Measurements from ENCODE around the gene CDH16.
"Not testable (repeated sequence)": the region's sequence is repeated elsewhere in the genome, so short reads cannot be mapped to it uniquely, and the experiment has no call there.

Gene CDH16

DNA sequence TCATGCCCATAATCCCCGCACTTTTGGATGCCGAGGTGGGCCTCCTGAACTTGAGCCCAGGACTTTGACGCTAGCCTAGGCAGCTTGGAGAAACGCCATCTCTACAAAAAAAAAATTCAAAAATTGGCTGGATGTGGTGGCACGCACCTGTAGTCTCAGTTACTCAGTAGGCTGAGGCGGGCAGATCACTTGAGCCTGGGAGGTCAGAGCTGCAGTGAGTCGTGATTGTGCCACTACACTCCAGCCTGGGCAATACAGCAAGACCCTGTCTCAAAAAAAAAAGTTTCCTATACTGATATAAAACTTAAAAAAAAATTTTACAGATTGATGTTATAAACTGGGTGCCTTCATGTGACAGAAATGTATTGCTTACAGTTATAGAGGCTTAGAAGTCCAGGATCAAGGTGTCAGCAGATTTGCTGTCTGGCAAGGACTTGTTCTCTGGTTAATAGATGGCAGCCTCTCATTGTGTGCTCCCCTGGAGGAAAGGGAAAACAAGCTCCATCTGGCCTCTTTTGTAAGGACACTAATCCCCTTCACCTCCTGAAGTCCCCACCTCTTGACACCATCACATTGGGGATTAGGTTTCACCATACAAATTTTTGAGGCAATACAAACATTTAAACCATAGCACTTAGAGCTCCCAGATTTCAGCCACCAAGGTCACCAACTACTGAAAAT is 33.9 kb upstream of the CDH16 start:
- H3K27me3 ChIP-seq (ENCODE audit: low read depth), result no peaks in the 10 kb centered on the region
- H3K4me1 ChIP-seq, result peaks cover 10% of the 10 kb centered on the region
- H3K36me3 ChIP-seq (replicated peaks), result no peaks in the 10 kb centered on the region
- H3K4me3 ChIP-seq, result no peak overlapping the region
- DNase-seq (ENCODE audit: low spot score in 2 of 2), result peak; percentile 61 to 75
- in situ Hi-C loops (cut with MboI; ENCODE audit: low sequenced_read_pairs), result no loop called here
- no peaks in the 10 kb centered on the region for H3K9me3 ChIP-seq

DNA sequence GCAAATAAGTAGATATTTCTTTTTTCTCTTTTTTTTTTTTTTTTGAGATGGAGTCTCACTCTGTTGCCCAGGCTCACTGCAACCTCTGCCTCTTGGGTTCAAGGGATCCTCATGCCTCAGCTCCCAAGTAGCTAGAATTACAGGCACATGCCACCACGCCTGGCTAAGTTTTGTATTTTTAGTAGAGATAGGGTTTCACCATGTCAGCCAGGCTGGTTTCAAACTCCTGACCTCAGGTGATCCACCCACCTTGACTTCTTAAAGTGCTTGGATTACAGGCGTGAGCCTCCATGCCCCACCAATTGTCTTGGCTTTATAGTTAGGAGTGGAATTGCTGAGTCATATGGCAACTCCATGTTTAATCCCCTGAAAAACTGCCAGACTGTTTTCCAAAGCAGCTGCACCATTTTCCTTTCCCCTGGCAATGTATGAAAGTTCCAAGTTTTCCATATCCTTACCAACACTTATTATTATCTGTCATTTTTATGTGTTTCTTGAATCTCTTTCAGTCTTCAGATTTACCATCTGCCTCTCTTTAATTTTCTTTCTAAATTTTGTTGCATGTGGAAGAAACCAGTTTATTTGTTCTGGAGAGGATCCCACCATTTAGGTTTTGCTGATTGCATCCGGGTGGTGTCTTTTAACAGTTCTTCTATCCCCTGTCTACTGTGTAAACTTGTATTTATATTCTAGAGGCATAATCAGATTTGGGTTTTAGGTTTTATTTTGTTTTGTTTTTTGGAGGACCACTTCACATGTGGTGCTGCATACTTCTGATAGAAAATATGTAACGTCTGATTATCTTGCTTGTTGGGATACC is 32.5 kb upstream of the CDH16 start:
- Histone ChIP-seq H3K9me3 (no peaks in the 10 kb centered on the region), H3K27me3 (ENCODE audit: low read depth) (no peaks in the 10 kb centered on the region), H3K36me3 (replicated peaks) (no peaks in the 10 kb centered on the region), H3K4me3 (no peak overlapping the region), H3K4me1 (peaks cover 10% of the 10 kb centered on the region)
- DNase-seq (ENCODE audit: low spot score in 2 of 2), result no peak
- in situ Hi-C loops (cut with MboI; ENCODE audit: low sequenced_read_pairs), result no loop called here

DNA sequence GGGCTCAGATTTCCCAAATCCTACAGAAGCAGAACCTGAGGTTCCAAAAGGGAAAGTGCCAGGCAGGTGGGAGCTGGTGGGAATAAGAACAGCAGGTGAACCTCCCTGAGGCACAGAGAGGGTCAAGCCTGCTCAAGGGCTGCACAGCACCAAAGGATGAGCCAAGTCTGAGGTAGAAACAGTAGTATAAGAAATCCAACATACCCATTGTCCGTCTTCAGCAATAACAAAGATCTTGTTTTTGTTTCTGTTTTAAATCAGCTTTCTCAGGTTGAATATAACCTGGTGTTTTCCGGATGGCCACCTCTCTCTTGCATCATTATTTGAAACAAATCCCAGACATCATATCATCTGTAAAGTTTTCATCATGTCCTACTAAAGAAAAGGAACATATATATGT is 31.8 kb upstream of the CDH16 start:
- in situ Hi-C loops (cut with MboI; ENCODE audit: low sequenced_read_pairs), result no loop called here
- no peak for DNase-seq (ENCODE audit: low spot score in 2 of 2)
- Histone ChIP-seq H3K27me3 (ENCODE audit: low read depth) (no peaks in the 10 kb centered on the region), H3K4me1 (peaks cover 10% of the 10 kb centered on the region), H3K9me3 (no peaks in the 10 kb centered on the region), H3K4me3 (no peak overlapping the region), H3K36me3 (replicated peaks) (no peaks in the 10 kb centered on the region)

DNA sequence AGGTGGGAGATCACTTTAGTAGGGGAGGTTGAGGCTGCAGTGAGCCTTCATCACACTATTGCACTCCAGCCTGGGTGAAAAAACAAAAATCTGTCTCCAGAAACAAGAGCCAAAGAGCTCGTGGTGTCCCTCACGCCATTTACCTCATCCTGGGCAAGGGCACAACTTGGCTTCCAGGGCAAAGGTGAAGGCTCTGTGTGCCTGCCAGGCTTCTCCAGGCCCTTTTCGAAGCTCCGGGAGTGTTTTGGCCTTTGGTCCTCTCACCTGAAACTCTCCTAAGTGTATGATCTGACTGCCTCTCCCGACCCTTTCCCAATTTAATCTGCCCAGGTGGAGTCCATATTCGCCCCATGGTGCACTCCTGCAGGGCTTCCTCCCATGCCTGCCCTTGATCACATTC is 30.8 kb upstream of the CDH16 start:
- no peaks in the 10 kb centered on the region for H3K27me3 ChIP-seq (ENCODE audit: low read depth)
- peaks cover 10% of the 10 kb centered on the region for H3K4me1 ChIP-seq
- in situ Hi-C loops (cut with MboI; ENCODE audit: low sequenced_read_pairs), result no loop called here
- no peak overlapping the region for H3K4me3 ChIP-seq
- H3K9me3 ChIP-seq, result no peaks in the 10 kb centered on the region
- no peaks in the 10 kb centered on the region for H3K36me3 ChIP-seq (replicated peaks)
- DNase-seq (ENCODE audit: low spot score in 2 of 2), result no peak

GRCh38 chr16:66948837-66949225 is 30.1 kb upstream of the CDH16 start:
- in situ Hi-C loops (cut with MboI; ENCODE audit: low sequenced_read_pairs), result no loop called here
- Histone ChIP-seq H3K27me3 (ENCODE audit: low read depth) (no peaks in the 10 kb centered on the region), H3K9me3 (no peaks in the 10 kb centered on the region), H3K36me3 (replicated peaks) (no peaks in the 10 kb centered on the region; the same call in 1 of the 2 replicates), H3K4me3 (no peak overlapping the region), H3K4me1 (peaks cover 9% of the 10 kb centered on the region)
- no peak for DNase-seq (ENCODE audit: low spot score in 2 of 2)

- peaks cover 4% of the 10 kb centered on the region for H3K4me1 ChIP-seq
- peaks cover 2% of the 10 kb centered on the region for H3K36me3 ChIP-seq (replicated peaks)
- no peak for DNase-seq (ENCODE audit: low spot score in 2 of 2)
- H3K27me3 ChIP-seq (ENCODE audit: low read depth), result no peaks in the 10 kb centered on the region
- H3K9me3 ChIP-seq, result no peaks in the 10 kb centered on the region
- no peak overlapping the region for H3K4me3 ChIP-seq
- in situ Hi-C loops (cut with MboI; ENCODE audit: low sequenced_read_pairs), result no loop called here
Observed at GRCh38 chr16:66948134-66948836, 29.6 kb upstream of the CDH16 start.

DNA sequence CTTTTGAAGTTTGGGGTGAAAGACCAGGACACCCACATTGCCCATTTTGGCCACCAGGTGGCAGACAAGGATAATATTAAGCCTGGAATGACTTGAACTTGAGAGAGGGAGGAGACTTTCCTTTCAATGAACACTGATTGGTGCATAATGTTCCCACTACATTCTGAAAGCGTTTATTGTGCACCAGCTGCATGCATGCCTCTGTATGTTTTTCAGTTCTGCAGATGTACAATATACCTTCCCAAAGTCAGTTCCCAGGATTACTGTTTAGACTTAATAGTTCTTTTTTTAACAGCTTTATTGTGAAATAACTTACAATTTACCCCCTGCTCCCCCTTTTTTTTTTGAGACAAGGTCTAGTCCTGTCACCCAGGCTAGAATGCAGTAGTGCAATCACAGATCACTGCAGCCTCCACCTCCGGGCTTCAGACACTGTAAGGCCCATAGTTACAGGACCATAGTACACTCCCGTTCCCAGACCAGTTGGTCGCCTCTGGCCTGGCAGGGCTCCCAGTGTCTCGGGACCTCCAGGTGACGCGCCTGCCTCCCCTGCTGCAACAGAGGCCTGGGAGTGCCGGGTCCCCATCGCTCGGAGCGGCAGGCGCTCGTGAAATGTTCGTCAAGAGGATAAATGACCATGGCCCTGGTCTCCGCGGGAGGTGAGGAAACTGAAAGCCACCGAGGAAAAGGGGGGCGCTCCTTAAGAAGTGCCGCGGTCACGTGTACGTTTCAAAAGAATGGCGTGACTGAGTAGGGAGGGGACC is 28.8 kb upstream of the CDH16 start:
- H3K27me3 ChIP-seq (ENCODE audit: low read depth), result no peaks in the 10 kb centered on the region
- no peaks in the 10 kb centered on the region for H3K4me1 ChIP-seq
- DNase-seq (ENCODE audit: low spot score in 2 of 2), result peak; percentile 75 to 89
- in situ Hi-C loops (cut with MboI; ENCODE audit: low sequenced_read_pairs), result no loop called here
- peaks cover 9% of the 10 kb centered on the region for H3K36me3 ChIP-seq (replicated peaks)
- no peak overlapping the region for H3K4me3 ChIP-seq
- H3K9me3 ChIP-seq, result no peaks in the 10 kb centered on the region

- Histone ChIP-seq H3K36me3 (replicated peaks) (peaks cover 14% of the 10 kb centered on the region), H3K4me1 (no peaks in the 10 kb centered on the region), H3K9me3 (no peaks in the 10 kb centered on the region), H3K27me3 (ENCODE audit: low read depth) (no peaks in the 10 kb centered on the region), H3K4me3 (no peak overlapping the region)
- in situ Hi-C loops (cut with MboI; ENCODE audit: low sequenced_read_pairs), result no loop called here
- DNase-seq (ENCODE audit: low spot score in 2 of 2), result no peak
Observed at GRCh38 chr16:66946974-66947301, 28.3 kb upstream of the CDH16 start.

GRCh38 chr16:66946541-66946940 is 27.9 kb upstream of the CDH16 start:
- no peak for DNase-seq (ENCODE audit: low spot score in 2 of 2)
- in situ Hi-C loops (cut with MboI; ENCODE audit: low sequenced_read_pairs), result no loop called here
- Histone ChIP-seq H3K36me3 (replicated peaks) (peaks cover 18% of the 10 kb centered on the region), H3K9me3 (no peaks in the 10 kb centered on the region), H3K4me3 (no peak overlapping the region), H3K4me1 (no peaks in the 10 kb centered on the region), H3K27me3 (ENCODE audit: low read depth) (no peaks in the 10 kb centered on the region)

GRCh38 chr16:66945939-66946338 is 27.3 kb upstream of the CDH16 start:
- Histone ChIP-seq H3K4me1 (no peaks in the 10 kb centered on the region), H3K4me3 (no peak overlapping the region), H3K36me3 (replicated peaks) (peaks cover 24% of the 10 kb centered on the region), H3K9me3 (no peaks in the 10 kb centered on the region), H3K27me3 (ENCODE audit: low read depth) (no peaks in the 10 kb centered on the region)
- in situ Hi-C loops (cut with MboI; ENCODE audit: low sequenced_read_pairs), result no loop called here
- DNase-seq (ENCODE audit: low spot score in 2 of 2), result no peak

GRCh38 chr16:66944971-66945370 is 26.3 kb upstream of the CDH16 start:
- peaks cover 32% of the 10 kb centered on the region for H3K36me3 ChIP-seq (replicated peaks)
- H3K9me3 ChIP-seq; in situ Hi-C loops (cut with MboI; ENCODE audit: low sequenced_read_pairs); H3K27me3 ChIP-seq (ENCODE audit: low read depth); DNase-seq (ENCODE audit: low spot score in 2 of 2); H3K4me3 ChIP-seq; H3K4me1 ChIP-seq: not testable (repeated sequence)

DNA sequence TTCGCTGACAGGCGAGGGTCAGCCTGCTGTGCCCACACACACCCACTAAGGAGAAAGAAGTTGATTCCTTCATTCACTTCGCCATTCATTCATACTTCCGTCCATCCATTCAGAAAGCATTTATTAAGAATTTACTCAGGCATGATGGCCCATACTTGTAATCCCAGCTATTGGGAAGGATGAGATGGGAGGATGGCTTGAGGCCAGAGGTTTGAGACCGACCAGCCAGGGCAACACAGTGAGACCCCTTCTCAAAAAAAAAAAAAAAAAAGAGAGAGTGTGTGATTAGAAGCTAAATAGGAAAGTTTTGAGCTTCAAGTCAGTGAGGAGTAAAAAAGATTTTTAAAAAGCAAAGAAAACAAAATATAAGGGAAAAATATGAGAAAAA is 25.4 kb upstream of the CDH16 start:
- no peak for DNase-seq (ENCODE audit: low spot score in 2 of 2)
- Histone ChIP-seq H3K36me3 (replicated peaks) (peaks cover 41% of the 10 kb centered on the region), H3K4me3 (no peak overlapping the region), H3K4me1 (no peaks in the 10 kb centered on the region), H3K27me3 (ENCODE audit: low read depth) (no peaks in the 10 kb centered on the region), H3K9me3 (no peaks in the 10 kb centered on the region)
- in situ Hi-C loops (cut with MboI; ENCODE audit: low sequenced_read_pairs), result no loop called here

DNA sequence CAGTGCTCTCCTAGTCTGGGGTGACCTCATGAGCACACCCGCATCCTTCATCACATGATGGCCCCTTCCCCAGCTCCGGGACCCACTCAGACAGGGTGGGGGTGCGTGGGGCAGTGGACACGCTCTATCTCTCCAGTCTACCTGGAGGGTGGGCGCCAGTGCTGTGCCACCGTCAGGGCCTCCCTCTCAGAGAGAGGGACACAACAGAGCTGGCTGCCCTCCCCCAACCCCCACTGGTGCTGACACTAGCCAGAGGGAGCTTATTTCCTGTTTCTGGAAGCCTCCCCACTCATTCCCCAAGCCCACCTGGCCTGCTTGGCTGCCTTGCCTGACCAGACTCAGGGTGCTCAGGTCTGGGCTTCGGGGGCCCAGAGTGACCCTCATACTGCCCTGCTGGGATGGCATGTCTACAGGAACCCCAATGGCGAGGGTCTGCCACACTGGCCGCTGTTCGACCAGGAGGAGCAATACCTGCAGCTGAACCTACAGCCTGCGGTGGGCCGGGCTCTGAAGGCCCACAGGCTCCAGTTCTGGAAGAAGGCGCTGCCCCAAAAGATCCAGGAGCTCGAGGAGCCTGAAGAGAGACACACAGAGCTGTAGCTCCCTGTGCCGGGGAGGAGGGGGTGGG is 24.9 kb upstream of the CDH16 start:
- Histone ChIP-seq H3K27me3 (ENCODE audit: low read depth) (no peaks in the 10 kb centered on the region), H3K36me3 (replicated peaks) (peaks cover 46% of the 10 kb centered on the region), H3K4me1 (no peaks in the 10 kb centered on the region), H3K9me3 (no peaks in the 10 kb centered on the region), H3K4me3 (no peak overlapping the region)
- DNase-seq (ENCODE audit: low spot score in 2 of 2), result no peak
- in situ Hi-C loops (cut with MboI; ENCODE audit: low sequenced_read_pairs), result no loop called here
